Lung microvascular endothelial cell (primary cell): ENCODE measurements around the gene HLA-DMA. TPM values are rescaled to one million over a fixed set of nuclear protein-coding genes. Genes with fewer than 3 reads are reported as not detected.

Experiments used
- DNase-seq, 2 donors: peaks; one replicate each; pipeline versions ENCODE4 v3.0.0 to v3.0.0-alpha.2; 2010; ENCODE audit warnings: low read depth in 2 of 2
- total RNA-seq: library from RNA; depleted of rRNA; stranded (reverse); fragments of >200 nt; gene quantifications from 2 replicates; pipeline ENCODE4 v1.2.1, GENCODE V29; 2014

Gene HLA-DMA
- total RNA-seq, 1 donor from 2014 or later: 0.20 TPM

DNA sequence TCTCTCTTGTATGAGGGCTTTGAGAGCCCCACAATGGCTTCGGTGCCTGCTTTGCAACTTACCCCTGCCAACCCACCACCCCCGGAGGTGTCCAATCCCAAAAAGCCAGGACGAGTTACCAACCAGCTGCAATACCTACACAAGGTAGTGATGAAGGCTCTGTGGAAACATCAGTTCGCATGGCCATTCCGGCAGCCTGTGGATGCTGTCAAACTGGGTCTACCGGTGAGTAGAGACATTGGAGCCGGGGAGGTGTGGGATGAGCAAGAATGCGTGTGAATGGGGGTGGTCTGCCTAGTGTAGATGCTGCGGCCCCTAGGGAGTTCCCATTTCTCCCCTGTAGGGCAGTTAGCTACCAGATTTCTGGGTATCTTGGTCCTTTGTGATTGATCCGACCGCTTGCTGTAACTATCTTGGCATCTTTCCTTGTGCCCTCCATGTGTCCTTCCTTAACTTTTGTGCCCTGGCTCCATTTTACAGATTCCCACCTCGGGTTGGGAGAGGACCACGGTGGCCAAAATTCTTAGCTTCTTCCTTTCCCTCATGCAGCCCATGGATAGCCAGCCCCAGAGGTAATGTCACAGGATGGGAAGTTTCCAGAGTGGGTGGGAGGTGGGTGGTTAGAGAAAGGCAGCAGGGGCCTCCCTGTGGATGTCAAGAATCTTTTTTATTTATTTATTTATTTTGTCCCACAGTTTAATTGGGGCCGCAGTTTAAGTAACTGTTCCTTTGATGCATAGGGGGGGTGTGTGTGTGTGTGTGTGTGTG lies 21.8 kb upstream of the HLA-DMA start:
- DNase-seq: no peak

DNA sequence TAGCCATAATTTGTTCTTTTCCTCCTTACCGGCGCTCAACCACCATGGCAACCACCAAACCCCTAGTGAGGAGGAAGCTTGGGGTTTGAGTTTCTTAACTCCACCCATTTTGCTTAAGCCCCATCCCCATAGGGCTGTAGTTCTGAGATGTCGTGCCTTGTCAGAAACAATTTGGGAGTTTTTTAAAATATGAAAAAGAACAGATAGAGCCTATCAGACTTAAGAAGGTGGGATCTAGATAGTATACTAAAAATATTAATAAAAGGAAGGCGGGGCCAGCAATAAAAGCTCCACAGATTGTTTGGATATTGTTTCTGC lies 21.1 kb upstream of the HLA-DMA start:
- DNase-seq: peak in 1 of 2 donors; percentile 69

GRCh38 chr6:32973144-32974015 lies 20.5 kb upstream of the HLA-DMA start:
- peak; percentile 64 to 69 for DNase-seq

GRCh38 chr6:32972353-32973143 lies 19.7 kb upstream of the HLA-DMA start:
- peak; percentile 35 to 40 for DNase-seq

GRCh38 chr6:32971581-32972352 lies 18.9 kb upstream of the HLA-DMA start:
- peak; percentile 100 for DNase-seq

GRCh38 chr6:32971242-32971580 lies 18.3 kb upstream of the HLA-DMA start:
- DNase-seq: no peak

- peak; percentile 70 to 87 for DNase-seq
These were observed 17.7 kb upstream of the HLA-DMA start for GRCh38 chr6:32970413-32971241.

DNA sequence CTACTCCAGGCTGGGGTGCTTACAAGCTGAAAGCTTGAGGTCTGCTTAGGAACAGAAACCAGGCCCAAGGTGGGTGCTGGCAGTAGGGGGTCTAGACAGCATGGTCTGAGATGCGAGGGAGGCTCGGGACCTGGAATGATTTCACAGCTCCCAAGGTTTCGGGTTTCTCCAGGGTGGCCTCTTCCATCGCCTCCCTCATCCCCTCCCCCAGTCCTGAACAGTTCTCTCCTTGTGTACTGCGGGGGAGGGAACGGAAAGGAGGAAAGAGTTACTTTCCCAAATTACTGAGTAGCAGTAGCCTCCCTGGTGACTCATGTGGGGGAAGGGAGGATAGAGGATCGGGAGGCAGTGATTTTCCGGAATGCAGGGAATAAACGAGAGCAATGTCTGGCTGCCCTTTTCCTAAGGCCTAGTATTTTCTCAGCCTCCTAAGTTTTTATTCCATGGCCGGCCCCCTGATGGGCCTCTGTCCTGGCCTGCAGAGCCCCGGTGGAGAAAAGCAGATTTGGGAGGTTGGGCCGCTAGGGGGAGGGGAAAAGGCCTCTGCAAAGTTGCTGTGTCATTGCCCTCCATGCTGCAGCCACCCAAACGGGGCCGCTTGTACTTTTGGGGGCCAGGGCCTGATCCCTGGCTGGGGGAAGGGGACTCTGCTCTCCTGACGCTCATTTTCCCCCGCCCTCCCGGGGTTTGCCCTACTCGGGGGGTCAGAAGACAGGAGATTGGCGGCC lies 17.0 kb upstream of the HLA-DMA start:
- DNase-seq: peak; percentile 78 to 83

DNA sequence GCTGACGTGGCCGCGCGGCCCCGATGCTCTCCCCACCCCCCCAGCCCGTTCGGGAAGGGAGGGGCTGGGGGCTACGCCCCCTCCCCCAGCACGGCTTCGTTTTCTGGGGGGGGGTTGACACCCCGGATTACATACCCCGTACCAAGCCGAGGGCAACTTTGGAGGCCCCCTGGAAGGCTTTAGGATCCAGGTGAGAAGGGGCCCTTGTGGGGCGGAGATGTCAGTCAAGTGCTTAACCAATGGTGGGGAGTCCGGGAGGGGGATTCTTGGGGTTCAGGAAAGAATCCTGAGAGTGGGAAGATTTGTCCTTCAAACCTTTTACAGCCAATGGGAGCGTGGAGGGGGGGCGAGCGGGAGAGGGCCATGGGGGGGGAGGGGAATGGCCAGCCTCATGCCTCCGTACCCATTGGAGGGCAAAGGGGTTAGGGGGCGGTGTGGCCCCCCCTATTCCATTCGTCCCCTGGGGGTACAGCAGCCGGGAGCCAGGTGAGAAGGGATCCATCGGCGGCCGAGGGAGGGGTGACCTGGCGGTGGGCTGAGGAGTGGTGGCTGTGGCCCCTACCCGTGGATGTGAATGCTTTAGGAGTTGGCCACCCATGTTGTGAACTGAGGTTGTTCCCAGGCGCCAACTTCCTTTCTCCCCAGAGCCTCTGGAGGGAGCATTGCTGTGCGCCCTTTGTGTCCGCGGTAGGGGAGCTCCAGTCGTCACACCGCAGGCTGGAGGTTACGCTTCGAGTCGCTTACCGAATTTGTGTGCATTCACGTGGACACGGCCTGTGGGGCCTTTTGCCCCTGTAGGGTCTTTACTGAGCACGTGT lies 16.2 kb upstream of the HLA-DMA start:
- peak; percentile 68 to 85 for DNase-seq

GRCh38 chr6:32968093-32968866 lies 15.4 kb upstream of the HLA-DMA start, which contains the start of gene BRD2:
TSS of gene BRD2 (plus strand) at chr6:32968594. CDS start at chr6:32972899, 4,305 bp downstream.
- DNase-seq: peak; percentile 97

DNA sequence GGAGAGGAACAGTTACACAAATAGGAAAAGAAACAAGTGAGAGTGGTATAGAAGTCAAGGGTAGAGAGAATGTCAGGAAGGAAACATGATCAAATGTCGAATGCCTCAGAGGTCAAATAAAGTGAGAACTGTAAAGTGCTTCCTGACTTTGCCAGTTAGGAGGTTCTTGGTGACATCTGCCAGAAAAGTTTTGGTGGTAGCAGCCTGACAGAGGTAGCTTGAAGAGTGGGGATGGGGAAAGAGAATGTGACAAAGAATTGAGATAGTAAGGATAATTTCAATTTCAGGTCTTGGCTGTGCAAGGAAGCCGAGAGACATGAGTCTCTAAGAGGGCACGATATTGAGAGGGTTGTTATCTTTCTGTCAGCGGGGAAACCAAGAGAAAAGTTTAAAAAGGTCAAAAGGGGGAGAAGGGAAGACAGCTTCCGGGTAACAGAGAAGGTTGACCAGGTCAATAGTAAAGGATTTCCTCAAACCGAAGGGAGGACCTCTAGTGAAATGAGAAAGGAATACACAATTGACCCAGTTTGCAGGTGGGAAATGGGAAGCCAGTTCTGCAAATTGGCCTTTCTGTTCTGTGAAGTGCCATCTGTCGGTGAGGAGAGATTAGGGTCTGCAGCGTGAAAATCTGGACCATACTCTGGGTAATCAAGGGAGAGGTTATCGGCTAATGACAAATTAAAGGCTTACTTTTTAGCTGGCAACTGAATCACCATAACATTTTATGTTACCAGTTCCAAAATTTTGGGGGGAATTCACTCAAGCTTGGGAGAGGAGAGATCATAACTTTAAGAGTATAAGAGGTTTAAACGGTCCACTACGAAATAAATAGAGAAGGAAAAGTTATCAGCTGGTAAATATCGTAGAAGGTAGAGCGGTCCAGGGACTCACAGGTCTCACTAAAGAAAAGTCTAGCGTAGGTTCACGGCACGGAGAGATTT lies 14.5 kb upstream of the HLA-DMA start:
- peak; percentile 61 to 73 for DNase-seq

DNA sequence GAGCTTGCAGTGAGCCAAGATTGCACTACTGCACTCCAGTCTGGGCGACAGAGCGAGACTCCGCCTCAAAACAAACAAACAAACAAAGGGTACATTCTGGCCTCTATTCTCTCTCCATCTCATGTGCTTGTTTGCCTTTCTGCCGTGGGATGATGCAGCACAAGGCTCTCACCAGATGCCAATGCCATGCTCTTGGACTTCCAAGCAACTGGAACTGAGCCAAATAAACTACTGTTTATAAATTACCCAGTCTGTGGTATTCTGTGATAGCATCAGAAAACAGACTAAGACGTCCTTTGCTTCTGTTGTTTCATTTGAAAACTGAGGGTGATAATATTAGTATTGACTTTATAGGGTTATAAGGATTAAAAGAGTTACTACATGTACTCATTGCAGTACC lies 11.9 kb upstream of the HLA-DMA start:
- no peak for DNase-seq

DNA sequence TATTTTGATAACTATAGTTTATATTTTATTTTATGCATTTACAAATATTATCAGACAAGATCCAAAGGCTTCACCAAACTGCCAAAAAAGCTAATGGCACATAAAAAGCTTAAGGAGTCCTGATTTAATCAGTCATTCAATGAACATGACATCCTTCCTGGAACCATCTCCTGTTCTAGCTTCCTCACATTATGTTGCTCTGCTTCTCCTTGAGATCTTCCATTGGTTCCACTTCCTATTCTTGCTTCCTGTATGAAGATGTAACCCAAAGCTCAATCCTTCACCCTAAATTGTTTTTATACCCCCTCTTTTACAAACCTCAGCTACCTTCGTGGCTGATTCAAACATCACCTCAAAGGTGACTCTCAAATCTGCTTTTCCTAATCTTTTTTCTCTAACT lies 11.0 kb upstream of the HLA-DMA start:
- no peak for DNase-seq

DNA sequence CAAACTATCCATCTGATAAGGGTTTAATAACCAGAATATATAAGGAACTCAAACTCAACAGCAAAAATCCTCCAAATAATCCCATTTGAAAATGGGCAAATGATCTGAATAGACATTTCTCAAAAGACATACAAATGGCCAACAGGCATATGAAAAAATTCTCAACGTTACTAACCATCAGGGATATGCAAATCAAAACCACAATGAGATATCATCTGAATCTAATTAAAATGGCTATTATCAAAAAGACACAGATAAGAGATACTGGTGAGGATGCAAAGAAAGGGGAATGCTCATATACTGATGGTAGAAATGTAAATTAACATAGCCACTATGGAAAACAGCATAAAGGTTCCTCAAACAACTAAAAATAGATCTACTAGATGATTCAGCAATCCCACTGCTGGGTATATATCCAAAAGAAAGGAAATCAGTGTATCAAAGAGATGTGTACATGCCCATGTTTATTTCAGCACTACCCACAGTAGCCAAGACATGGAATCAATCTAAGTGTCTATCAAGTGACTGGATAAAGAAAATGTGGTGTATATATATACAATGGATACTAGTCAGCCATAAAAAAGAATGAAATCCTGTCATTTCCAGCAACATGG lies 9.4 kb upstream of the HLA-DMA start:
- DNase-seq: no peak

DNA sequence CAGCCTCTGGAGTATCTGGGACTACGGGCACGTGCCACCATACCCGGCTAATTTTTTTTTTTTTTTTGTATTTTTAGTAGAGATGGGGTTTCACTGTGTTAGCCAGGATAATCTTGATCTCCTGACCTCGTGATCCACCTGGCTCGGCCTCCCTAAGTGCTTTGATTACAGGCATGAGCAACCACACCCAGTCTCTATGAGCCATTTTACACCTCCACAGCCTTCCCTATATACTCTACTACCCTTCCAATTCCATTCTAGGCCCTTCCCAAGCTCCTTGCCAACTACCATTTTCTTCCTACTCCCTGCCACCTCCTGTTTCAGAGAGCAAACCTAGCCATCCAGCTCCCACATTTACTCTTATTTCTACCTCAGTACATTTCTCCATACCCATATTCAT lies 7.7 kb upstream of the HLA-DMA start:
- DNase-seq: no peak

DNA sequence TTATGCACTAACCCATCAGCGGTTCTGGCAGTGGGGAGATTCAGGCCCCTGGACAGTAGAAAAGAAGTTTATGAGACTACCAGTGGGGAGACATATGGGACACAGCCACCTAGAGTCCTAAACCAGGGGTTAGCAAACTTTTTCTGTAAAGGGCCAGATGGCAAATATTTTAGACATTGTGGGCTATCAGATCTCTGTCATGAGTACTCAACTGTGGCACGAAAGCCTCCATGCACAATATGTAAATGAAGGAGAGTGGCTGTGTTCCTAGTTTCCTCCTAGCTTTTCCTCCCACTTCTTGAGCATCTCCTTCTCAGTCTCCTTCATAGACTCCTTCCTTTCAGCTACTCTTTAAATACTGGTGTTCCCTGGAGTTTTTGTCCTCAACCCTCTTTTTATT lies 3.3 kb upstream of the HLA-DMA start:
- DNase-seq: no peak
